ENCODE data around the gene FER. TPM values are rescaled to one million over a fixed set of nuclear protein-coding genes. Genes with fewer than 3 reads are reported as not detected.

The FER gene
- total and polyA plus RNA-seq, 9 of the 15 experiments (the other 6 are each of a cell fraction or from before 2014, with no cell fraction given): 6.7 to 18.2 (median 8.9) TPM

- TF ChIP-seq ZBTB40 (IDR thresholded peaks at IDR 0.05): peak; percentile 41; the same call in 1 of the 2 replicates
- no peak for TF ChIP-seq ZBTB40 (CRISPR knock-in tag; IDR thresholded peaks at IDR 0.05)
Measured at GRCh38 chr5:109041317-109041716, 293.6 kb downstream of the FER start (continued).
